HepG2 (cell line): ENCODE data around the gene HCLS1. TPM values are rescaled to one million over a fixed set of nuclear protein-coding genes. Genes with fewer than 3 reads are reported as not detected.
A peak's percentile ranks its signal among the peaks of the same experiment; 100 is the strongest.

Source experiments
- ATAC-seq: fragments of 200-7000 bp; cut with Tn5 transposase; 3 replicates; pipeline ENCODE4 v1.9.1; 2020; ENCODE audit warnings: mild to moderate bottlenecking, moderate library complexity
- Bru-seq: library from RNA; stranded (reverse); fragments of 400-500 nt; gene quantifications from one replicate; lab custom pipeline; 2021; lab: Mats Ljungman, UMichigan
- BruChase-seq, 2 experiments: library from RNA; stranded (reverse); fragments of 400-500 nt; gene quantifications; one replicate each; lab custom pipeline; 2021; lab: Mats Ljungman, UMichigan
- BruUV-seq: library from RNA; stranded (reverse); fragments of 400-500 nt; replicated peaks from 2 replicates; lab custom pipeline; 2021; lab: Mats Ljungman, UMichigan
- CTCF ChIA-PET: fragments of 300-600 bp; formaldehyde crosslinking; extraction: SDS; loops from one replicate; lab custom pipeline; 2021; ENCODE audit warnings: low total read pairs, inconsistent platforms, low intra/inter-chr PET ratio; lab: Yijun Ruan, JAX
- POLR2A ChIA-PET: fragments of 350-600 bp; sonication (Branson Sonifier 250); formaldehyde crosslinking; loops from one replicate; lab custom pipeline; 2020; ENCODE audit warnings: antibody characterized with exemption, inconsistent platforms; lab: Yijun Ruan, JAX
- DNase-seq: peaks from one replicate; pipeline ENCODE4 v3.0.0-alpha.2; 2015; ENCODE audit warnings: low spot score
- FAIRE-seq: peaks from 3 replicates; lab custom pipeline; 2011; peaks lifted over from hg19 to GRCh38; lab: Jason Lieb, UNC
- H2AFZ ChIP-seq: one replicate; pipeline ENCODE4 v1.6.1; 2011; ENCODE audit warnings: low read length, inconsistent platforms
- H3K27ac ChIP-seq: fragments of 300-600 bp; 3 replicates; pipeline ENCODE4 v1.8.0; 2011; ENCODE audit warnings: mixed run types, mild to moderate bottlenecking, mixed read lengths, low read length, inconsistent platforms; ENCODE audit not compliant: insufficient read depth; ENCODE audit errors: extremely low read length
- H3K27me3 ChIP-seq, 2 experiments: fragments of 200-600 bp in 1 of 2; 2 replicates in 1 of 2; 3 replicates in 1 of 2; pipeline versions ENCODE4 v1.6.0 to v1.8.0; 2011; ENCODE audit warnings: low read length in 2 of 2, mild to moderate bottlenecking in 2 of 2, moderate library complexity in 2 of 2, inconsistent platforms in 1 of 2; ENCODE audit not compliant: insufficient read depth in 2 of 2, control insufficient read depth in 1 of 2
- H3K36me3 ChIP-seq, 2 experiments: fragments of 200-600 bp in 1 of 2; replicated peaks in 1 of 2; 2 replicates in 1 of 2; 3 replicates in 1 of 2; pipeline versions ENCODE4 v1.5.1 to v1.8.0; 2011; ENCODE audit warnings: low read length in 2 of 2, inconsistent platforms in 1 of 2; ENCODE audit not compliant: insufficient read depth in 2 of 2, control insufficient read depth in 1 of 2
- H3K4me1 ChIP-seq: 2 replicates; pipeline ENCODE4 v1.5.1; 2012; ENCODE audit warnings: low read length, inconsistent platforms; ENCODE audit not compliant: insufficient read depth
- H3K4me2 ChIP-seq: 2 replicates; pipeline ENCODE4 v1.6.0; 2011; ENCODE audit warnings: low read depth, low read length, inconsistent platforms
- H3K4me3 ChIP-seq, 3 experiments: fragments of 200-600 bp in 1 of 3; sonication (generic), shearing (Covaris generic) in 1 of 3; replicated peaks in 1 of 3; 2 replicates each; pipeline ENCODE4 v1.5.1; 2011 to 2016; ENCODE audit warnings: low read length in 3 of 3, inconsistent platforms in 2 of 3, low read depth in 2 of 3, mild to moderate bottlenecking in 2 of 3, control low read depth in 1 of 3, mixed read lengths in 1 of 3; ENCODE audit not compliant: insufficient read depth in 1 of 3
- H3K79me2 ChIP-seq: one replicate; pipeline ENCODE4 v1.6.1; 2011; ENCODE audit warnings: low read length, inconsistent platforms; ENCODE audit not compliant: insufficient read depth
- H3K9ac ChIP-seq: 2 replicates; pipeline ENCODE4 v1.6.0; 2011; ENCODE audit warnings: mild to moderate bottlenecking, low read depth, low read length, inconsistent platforms; ENCODE audit not compliant: insufficient read depth
- H3K9me3 ChIP-seq: 2 replicates; pipeline ENCODE4 v1.5.1; 2012; ENCODE audit warnings: mild to moderate bottlenecking, low read length
- H4K20me1 ChIP-seq: 2 replicates; pipeline ENCODE4 v1.6.0; 2011; ENCODE audit warnings: inconsistent platforms, mild to moderate bottlenecking, low read length, moderate library complexity; ENCODE audit not compliant: insufficient read depth
- HMG20A ChIP-seq: IDR thresholded peaks from 2 replicates; pipeline ENCODE4 v1.6.1; 2016; ENCODE audit warnings: borderline replicate concordance
- KDM5A ChIP-seq: fragments of 200-600 bp; sonication (generic); IDR thresholded peaks from 2 replicates; pipeline ENCODE4 v1.7.0; 2018; ENCODE audit warnings: antibody characterized with exemption, mild to moderate bottlenecking, low read length, borderline replicate concordance
- MIER2 ChIP-seq: IDR thresholded peaks from 2 replicates; pipeline ENCODE4 v1.6.1; 2016; ENCODE audit warnings: missing biosample characterization, missing genetic modification reagents
- NCOA1 ChIP-seq: sonication (generic); formaldehyde crosslinking; IDR thresholded peaks from 2 replicates; pipeline ENCODE4 v1.9.0; 2021; ENCODE audit warnings: missing genetic modification reagents
- THAP11 ChIP-seq: IDR thresholded peaks from 2 replicates; pipeline ENCODE4 v1.6.1; 2016; ENCODE audit warnings: missing biosample characterization, missing genetic modification reagents
- THRA ChIP-seq: sonication (generic); formaldehyde crosslinking; IDR thresholded peaks from 2 replicates; pipeline ENCODE4 v1.4.0; 2020; ENCODE audit warnings: missing genetic modification reagents, borderline replicate concordance
- ZNF207 ChIP-seq: fragments of 450-650 bp; IDR thresholded peaks from 2 replicates; pipeline ENCODE4 v1.6.1; 2016; ENCODE audit warnings: antibody characterized with exemption, borderline replicate concordance
- ZNF354B ChIP-seq: sonication (generic); formaldehyde crosslinking; IDR thresholded peaks from 2 replicates; pipeline ENCODE4 v1.8.0; 2022; ENCODE audit warnings: mild to moderate bottlenecking, missing genetic modification reagents
- WGBS: methylation state at CpG from one replicate; pipeline ENCODE4 v1.1.6; 2017; ENCODE audit warnings: low lambda C conversion rate; 5-methylcytosine and 5-hydroxymethylcytosine counted together
- in situ Hi-C: cut with HindIII; loops from 2 replicates; pipeline ENCODE4 v1.10.0; 2017; ENCODE audit warnings: low pct_unique_long_range_greater_than_20kb; ENCODE audit not compliant: extremely low pct_ligation_motif_present
- intact Hi-C: fragments of 100-400 bp; cut with micrococcal nuclease; formaldehyde crosslinking; loops from one replicate; pipeline ENCODE4 v1.10.0; 2022; ENCODE audit not compliant: unreplicated experiment
- long read RNA-seq, 2 experiments: library from RNA in 1 of 2; library from polyadenylated mRNA in 1 of 2; stranded (forward) in 1 of 2; unstranded in 1 of 2; transcript quantifications; one replicate each; pipeline ENCODE4 v2.0.0, GENCODE V29; 2019 to 2022
- polyA minus RNA-seq, 3 experiments: library from RNA; depleted of rRNA, polyadenylated mRNA; stranded (reverse); fragments of >200 nt; gene quantifications; 2 replicates each; pipeline ENCODE4 v1.2.3, GENCODE V29; 2011; ENCODE audit warnings: low replicate concordance in 1 of 3
- polyA plus RNA-seq, 8 experiments: library from polyadenylated mRNA; depleted of rRNA in 3 of 8; stranded (reverse) in 7 of 8; unstranded in 1 of 8; fragments of >200 nt; fragmentation: Illumina TruSeq in 4 of 8; extraction: Trizol in 4 of 8; gene quantifications; 2 replicates each; pipeline versions ENCODE4 v1.2.1 to v1.2.3, GENCODE V29; 2011 to 2016; ENCODE audit warnings: low read depth in 4 of 8, missing spikeins in 1 of 8, mixed read lengths in 1 of 8; ENCODE audit not compliant: insufficient read depth in 1 of 8
- total RNA-seq, 5 experiments: library from RNA; depleted of rRNA; stranded (reverse); fragments of >200 nt; fragmentation: Illumina TruSeq; extraction: Trizol; gene quantifications; 2 replicates each; pipeline ENCODE4 v1.2.3, GENCODE V29; 2016; ENCODE audit warnings: low read depth in 1 of 5
- TF ChIP-seq, protein P1 (sequence below): sonication (generic); formaldehyde crosslinking; IDR thresholded peaks from 2 replicates; pipeline ENCODE4 v1.4.0; 2020; ENCODE audit warnings: mild to moderate bottlenecking, missing genetic modification reagents
- TF ChIP-seq, protein P2 (sequence below): sonication (generic); formaldehyde crosslinking; IDR thresholded peaks from 2 replicates; pipeline ENCODE4 v1.4.0; 2020; ENCODE audit warnings: missing genetic modification reagents

HCLS1 gene
- total RNA-seq (2016; rRNA removed; fragmentation: Illumina TruSeq; extraction: Trizol) (not detected in 2 replicates), polyA plus RNA-seq (2011; rRNA removed) (not detected in 2 replicates), polyA minus RNA-seq (2011; rRNA and poly(A)+ RNA removed; ENCODE audit: low replicate concordance) (not detected in 2 replicates), Bru-seq, nascent RNA (percentile 30 among the genes with signal in this experiment), BruChase-seq, experiment 1, labeled RNA remaining after a 6-hour chase (percentile 20 among the genes with signal in this experiment), BruChase-seq, experiment 2, labeled RNA remaining after a 2-hour chase (percentile 24 among the genes with signal in this experiment)
- total RNA-seq (2016; cell fraction: cytosol; rRNA removed; fragmentation: Illumina TruSeq; extraction: Trizol; ENCODE audit: low read depth): not detected in 2 replicates
- total RNA-seq (2016; cell fraction: insoluble cytoplasmic fraction; rRNA removed; fragmentation: Illumina TruSeq; extraction: Trizol): 0.28 TPM in 1 of 2 replicates, not detected in the other
- not detected in 2 replicates for total RNA-seq (2016; cell fraction: membrane; rRNA removed; fragmentation: Illumina TruSeq; extraction: Trizol)
- total RNA-seq (2016; cell fraction: nucleus; rRNA removed; fragmentation: Illumina TruSeq; extraction: Trizol): not detected in 2 replicates
- polyA plus RNA-seq (2011; cell fraction: cytosol; rRNA removed): 0.09 TPM in 1 of 2 replicates, not detected in the other
- 0.13 and 0.64 TPM in 2 replicates for polyA plus RNA-seq (2011; cell fraction: nucleus; rRNA removed)
- polyA plus RNA-seq (2012): not detected in 2 replicates
- polyA plus RNA-seq (2016; cell fraction: cytosol; fragmentation: Illumina TruSeq; extraction: Trizol; ENCODE audit: low read depth): not detected in 2 replicates
- polyA plus RNA-seq (2016; cell fraction: insoluble cytoplasmic fraction; fragmentation: Illumina TruSeq; extraction: Trizol; ENCODE audit: low read depth): not detected in 2 replicates
- polyA plus RNA-seq (2016; cell fraction: membrane; fragmentation: Illumina TruSeq; extraction: Trizol; ENCODE audit: low read depth): not detected in 2 replicates
- polyA plus RNA-seq (2016; cell fraction: nucleus; fragmentation: Illumina TruSeq; extraction: Trizol; ENCODE audit: insufficient read depth, low read depth): 0.16 TPM in 1 of 2 replicates, not detected in the other
- not detected in 2 replicates for polyA minus RNA-seq (2011; cell fraction: cytosol; rRNA and poly(A)+ RNA removed)
- polyA minus RNA-seq (2011; cell fraction: nucleus; rRNA and poly(A)+ RNA removed): 1.3 and 1.7 TPM in 2 replicates
- long read RNA-seq, experiment 1: 0 reads
- long read RNA-seq, experiment 2: 0 reads

GRCh38 chr3:121660356-121661171 is at the start of gene HCLS1:
Gene HCLS1 (minus strand): TSS chr3:121660903. CDS start chr3:121658347, 2,556 bp downstream.
- Histone ChIP-seq H3K9me3 (no peaks in the 10 kb centered on the region), H3K27me3 (no peaks in the 10 kb centered on the region), H3K4me1 (peaks cover 10% of the 10 kb centered on the region; the same call in 1 of the 2 replicates), H3K79me2 (no peaks in the 10 kb centered on the region), H3K9ac (no peak within 1 kb of the TSS), H2AFZ (no peak within 1 kb of the TSS), H3K36me3 (peaks cover 10 to 17% of the 10 kb centered on the region in 2 experiments; a peak in 4 of 5 replicates), H3K4me3 (no peak within 1 kb of the TSS), H3K4me2 (no peak within 1 kb of the TSS), H4K20me1 (no peaks in the 10 kb centered on the region), H3K27ac (no peak within 1 kb of the TSS)
- ChIA-PET POLR2A (no interaction called here), CTCF (no interaction called here)
- ATAC-seq: peak; percentile 39
- WGBS: 89% methylated on average over 9 of the region's 9 CpGs
- intact Hi-C loops (no loop called here), in situ Hi-C loops (no loop called here)
- no peak for DNase-seq
- TF ChIP-seq NCOA1 (CRISPR knock-in tag) (no peak), MIER2 (CRISPR knock-in tag) (no peak), THRA (CRISPR knock-in tag) (no peak), HMG20A (CRISPR knock-in tag) (no peak), ZNF207 (no peak), THAP11 (CRISPR knock-in tag) (no peak), KDM5A (no peak), ZNF354B (CRISPR knock-in tag) (no peak)
- TF ChIP-seq, protein P1, sequence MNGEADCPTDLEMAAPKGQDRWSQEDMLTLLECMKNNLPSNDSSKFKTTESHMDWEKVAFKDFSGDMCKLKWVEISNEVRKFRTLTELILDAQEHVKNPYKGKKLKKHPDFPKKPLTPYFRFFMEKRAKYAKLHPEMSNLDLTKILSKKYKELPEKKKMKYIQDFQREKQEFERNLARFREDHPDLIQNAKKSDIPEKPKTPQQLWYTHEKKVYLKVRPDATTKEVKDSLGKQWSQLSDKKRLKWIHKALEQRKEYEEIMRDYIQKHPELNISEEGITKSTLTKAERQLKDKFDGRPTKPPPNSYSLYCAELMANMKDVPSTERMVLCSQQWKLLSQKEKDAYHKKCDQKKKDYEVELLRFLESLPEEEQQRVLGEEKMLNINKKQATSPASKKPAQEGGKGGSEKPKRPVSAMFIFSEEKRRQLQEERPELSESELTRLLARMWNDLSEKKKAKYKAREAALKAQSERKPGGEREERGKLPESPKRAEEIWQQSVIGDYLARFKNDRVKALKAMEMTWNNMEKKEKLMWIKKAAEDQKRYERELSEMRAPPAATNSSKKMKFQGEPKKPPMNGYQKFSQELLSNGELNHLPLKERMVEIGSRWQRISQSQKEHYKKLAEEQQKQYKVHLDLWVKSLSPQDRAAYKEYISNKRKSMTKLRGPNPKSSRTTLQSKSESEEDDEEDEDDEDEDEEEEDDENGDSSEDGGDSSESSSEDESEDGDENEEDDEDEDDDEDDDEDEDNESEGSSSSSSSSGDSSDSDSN (CRISPR knock-in tag): no peak
- TF ChIP-seq, protein P2, sequence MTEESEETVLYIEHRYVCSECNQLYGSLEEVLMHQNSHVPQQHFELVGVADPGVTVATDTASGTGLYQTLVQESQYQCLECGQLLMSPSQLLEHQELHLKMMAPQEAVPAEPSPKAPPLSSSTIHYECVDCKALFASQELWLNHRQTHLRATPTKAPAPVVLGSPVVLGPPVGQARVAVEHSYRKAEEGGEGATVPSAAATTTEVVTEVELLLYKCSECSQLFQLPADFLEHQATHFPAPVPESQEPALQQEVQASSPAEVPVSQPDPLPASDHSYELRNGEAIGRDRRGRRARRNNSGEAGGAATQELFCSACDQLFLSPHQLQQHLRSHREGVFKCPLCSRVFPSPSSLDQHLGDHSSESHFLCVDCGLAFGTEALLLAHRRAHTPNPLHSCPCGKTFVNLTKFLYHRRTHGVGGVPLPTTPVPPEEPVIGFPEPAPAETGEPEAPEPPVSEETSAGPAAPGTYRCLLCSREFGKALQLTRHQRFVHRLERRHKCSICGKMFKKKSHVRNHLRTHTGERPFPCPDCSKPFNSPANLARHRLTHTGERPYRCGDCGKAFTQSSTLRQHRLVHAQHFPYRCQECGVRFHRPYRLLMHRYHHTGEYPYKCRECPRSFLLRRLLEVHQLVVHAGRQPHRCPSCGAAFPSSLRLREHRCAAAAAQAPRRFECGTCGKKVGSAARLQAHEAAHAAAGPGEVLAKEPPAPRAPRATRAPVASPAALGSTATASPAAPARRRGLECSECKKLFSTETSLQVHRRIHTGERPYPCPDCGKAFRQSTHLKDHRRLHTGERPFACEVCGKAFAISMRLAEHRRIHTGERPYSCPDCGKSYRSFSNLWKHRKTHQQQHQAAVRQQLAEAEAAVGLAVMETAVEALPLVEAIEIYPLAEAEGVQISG: no peak
- no TSS peak for BruUV-seq
- no peak for FAIRE-seq
